GM19438 (cell line): ENCODE data around the gene PPP1R3F.
A peak's percentile ranks its signal among the peaks of the same experiment; 100 is the strongest.
"Not testable (repeated sequence)": the region's sequence is repeated elsewhere in the genome, so short reads cannot be mapped to it uniquely, and the experiment has no call there.

Experiments used
- ATAC-seq: cut with Tn5 transposase; IDR thresholded peaks from one replicate; pipeline ENCODE4 v1.9.1; 2021; ENCODE audit warnings: low read depth; ENCODE audit not compliant: unreplicated experiment

Gene PPP1R3F

GRCh38 chrX:49270249-49270921, 792 bp downstream of the PPP1R3F start:
- no peak for ATAC-seq

GRCh38 chrX:49271341-49271740, 1.7 kb downstream of the PPP1R3F start:
- ATAC-seq = no peak

- no peak for ATAC-seq
Measured at GRCh38 chrX:49272421-49272820, 2.8 kb downstream of the PPP1R3F start.

GRCh38 chrX:49273181-49273727, 3.7 kb downstream of the PPP1R3F start:
- no peak for ATAC-seq

- no peak for ATAC-seq
Measured at GRCh38 chrX:49276207-49276606, 6.6 kb downstream of the PPP1R3F start.

- ATAC-seq = no peak
Measured at GRCh38 chrX:49276671-49277534, 7.3 kb downstream of the PPP1R3F start.

GRCh38 chrX:49277535-49277830, 7.9 kb downstream of the PPP1R3F start:
- ATAC-seq = no peak

GRCh38 chrX:49278081-49278480, 8.5 kb downstream of the PPP1R3F start:
- ATAC-seq = no peak

- no peak for ATAC-seq
Measured at GRCh38 chrX:49282647-49283011, 13.0 kb downstream of the PPP1R3F start.

- ATAC-seq = no peak
Measured at GRCh38 chrX:49284212-49284611, 14.6 kb downstream of the PPP1R3F start.

- no peak for ATAC-seq
Measured at GRCh38 chrX:49286136-49286535, 16.5 kb downstream of the PPP1R3F start.

- ATAC-seq = no peak
Measured at GRCh38 chrX:49286581-49286980, 17.0 kb downstream of the PPP1R3F start.

- no peak for ATAC-seq
Measured at GRCh38 chrX:49287665-49288064, 18.1 kb downstream of the PPP1R3F start.

GRCh38 chrX:49290215-49290614, 20.6 kb downstream of the PPP1R3F start:
- no peak for ATAC-seq

- peak; percentile 70 for ATAC-seq
Measured at GRCh38 chrX:49291615-49292337, 22.2 kb downstream of the PPP1R3F start.

GRCh38 chrX:49292400-49293362, 23.1 kb downstream of the PPP1R3F start:
- ATAC-seq = no peak

GRCh38 chrX:49299293-49299692, 29.7 kb downstream of the PPP1R3F start:
- not testable (repeated sequence) for ATAC-seq

- no peak for ATAC-seq
Measured at GRCh38 chrX:49300703-49301102, 31.1 kb downstream of the PPP1R3F start.

GRCh38 chrX:49303346-49303745, 33.8 kb downstream of the PPP1R3F start, which contains the start of gene GAGE10:
TSS of gene GAGE10 (plus strand) at chrX:49303646. CDS start at chrX:49304860, 1,214 bp downstream.
- ATAC-seq = no peak

- not testable (repeated sequence) for ATAC-seq
Measured at GRCh38 chrX:49307775-49308174, 38.2 kb downstream of the PPP1R3F start.
